NAMALWA (cell line): Measurements from ENCODE around the gene RAPGEF4.

Experiments used
- DNase-seq: peaks from one replicate; pipeline ENCODE4 v3.0.0-alpha.2; 2015; ENCODE audit warnings: low spot score

RAPGEF4 gene

DNA sequence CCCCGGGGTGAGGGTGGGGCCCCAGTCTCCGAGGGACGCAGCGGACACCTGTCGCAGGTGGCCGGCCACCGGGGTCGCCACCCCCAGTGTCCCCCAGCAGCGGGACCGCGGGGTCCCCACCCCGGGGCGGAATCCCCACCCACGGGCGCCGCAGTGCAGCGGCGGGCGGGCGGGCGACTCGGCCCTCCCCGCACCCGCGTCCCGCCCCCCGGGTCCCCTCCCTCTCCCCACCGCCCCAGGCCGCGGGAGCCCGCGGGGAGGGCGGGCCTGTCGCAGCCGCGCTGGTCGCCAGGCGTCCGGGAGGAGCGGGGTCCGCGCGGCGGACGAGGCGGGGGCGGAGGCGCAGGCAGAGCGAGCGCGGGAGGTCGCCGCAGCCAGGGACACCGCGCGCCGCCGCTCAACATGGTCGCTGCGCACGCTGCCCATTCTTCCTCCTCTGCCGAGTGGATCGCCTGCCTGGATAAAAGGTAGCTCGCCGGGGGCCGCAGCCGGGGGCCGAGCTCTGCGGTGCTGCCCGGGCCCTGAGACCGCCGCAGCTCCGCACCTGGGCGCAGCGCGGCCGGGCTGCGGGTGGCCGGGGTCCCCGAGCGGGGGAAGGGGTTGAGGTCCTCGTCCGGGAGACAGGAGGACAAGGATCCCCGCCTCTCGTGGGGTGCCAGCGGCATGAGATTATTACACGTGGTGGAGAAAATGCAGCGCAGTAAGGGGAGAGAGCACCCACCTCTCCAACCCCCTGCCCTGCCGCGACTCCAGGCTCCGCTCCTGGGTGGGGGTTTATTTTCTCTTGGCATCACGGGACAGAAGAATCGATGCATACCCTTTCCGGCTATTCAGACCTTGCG, at the start of gene RAPGEF4:
Gene RAPGEF4 (plus strand): TSS at position 264 of the 842 bp plus-strand sequence. CDS start 139 bp downstream, at position 403.
- DNase-seq, result no peak

DNA sequence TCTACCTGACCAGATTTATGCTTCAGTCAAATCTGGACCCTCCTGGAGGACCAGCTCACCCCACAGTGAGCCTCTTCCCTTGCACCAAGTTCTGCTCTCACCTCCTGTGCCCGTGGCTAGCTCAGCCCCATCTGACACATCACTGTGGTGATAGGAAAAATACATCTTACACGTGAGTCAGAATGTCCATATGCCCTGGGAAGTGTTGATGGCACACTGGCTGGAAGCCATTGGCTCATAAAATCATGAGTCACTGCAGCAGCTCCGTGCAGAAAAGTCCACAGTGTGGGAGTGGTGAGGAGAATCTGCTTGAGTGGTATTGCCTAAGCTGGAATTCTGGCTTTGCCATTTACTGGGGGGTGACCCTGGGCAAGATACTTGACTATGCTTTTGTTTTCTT, 42.6 kb upstream of the RAPGEF4 start:
- DNase-seq, result no peak

DNA sequence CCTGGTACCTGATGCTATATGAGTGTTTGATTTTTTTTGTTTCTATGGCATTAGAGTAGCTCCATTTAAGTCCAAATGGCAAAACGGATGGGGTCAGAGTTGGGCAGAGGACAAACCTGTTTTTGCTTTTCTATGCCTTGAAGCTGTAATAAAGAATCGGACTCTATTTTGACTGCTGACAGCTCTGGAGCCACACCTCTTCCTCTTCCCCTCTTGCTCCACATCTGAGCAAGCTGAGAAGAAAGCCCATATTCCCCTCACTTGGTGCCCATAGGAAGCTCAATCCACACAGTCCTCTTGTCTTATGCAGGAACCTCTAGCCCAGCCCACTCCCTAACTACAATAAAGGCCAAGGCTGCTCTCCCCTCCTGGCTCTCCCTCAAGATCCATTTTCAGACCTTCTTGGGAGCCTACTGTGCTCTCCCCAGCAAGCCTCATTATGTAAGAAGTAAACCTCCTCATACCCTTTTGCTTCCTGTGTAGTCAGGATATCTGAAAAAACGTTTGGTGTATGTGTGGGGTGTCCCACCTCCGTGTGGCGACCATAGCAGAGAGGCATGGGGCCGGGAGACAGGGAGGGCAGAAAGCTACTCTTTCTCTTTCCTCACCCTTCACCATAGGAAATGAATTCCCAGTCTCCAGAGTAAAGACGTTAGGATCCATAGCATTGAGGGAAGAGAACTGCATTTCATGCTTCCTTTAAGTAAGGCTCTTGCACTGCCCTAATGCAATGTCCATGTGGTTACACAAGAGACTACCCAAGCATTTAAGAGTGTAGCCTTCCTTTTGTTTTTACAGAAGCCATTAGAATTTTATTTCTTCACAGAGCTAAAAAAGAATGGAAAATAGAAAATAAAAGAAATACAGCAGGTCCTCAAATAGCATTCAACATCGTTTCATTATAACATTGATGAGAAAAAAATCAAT, 41.9 kb upstream of the RAPGEF4 start:
- DNase-seq, result no peak

DNA sequence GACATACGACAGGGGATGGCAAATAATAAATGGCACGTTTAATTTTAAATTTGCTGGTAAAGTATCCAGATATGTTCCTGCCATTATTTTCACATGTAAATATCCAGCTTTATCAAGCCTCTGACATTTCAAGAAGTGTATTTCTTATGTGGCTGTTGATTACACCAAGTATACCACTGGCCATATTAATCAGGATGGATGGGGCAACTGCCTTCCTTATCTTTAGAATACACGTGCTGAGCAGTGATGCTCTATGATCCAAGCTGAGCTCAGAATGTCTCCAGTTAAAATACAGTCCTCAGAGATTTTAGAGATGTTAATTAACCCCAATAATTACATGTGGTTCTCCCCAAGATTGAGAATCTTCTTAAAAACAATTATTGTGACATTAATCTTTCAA, 38.3 kb upstream of the RAPGEF4 start:
- DNase-seq, result no peak

DNA sequence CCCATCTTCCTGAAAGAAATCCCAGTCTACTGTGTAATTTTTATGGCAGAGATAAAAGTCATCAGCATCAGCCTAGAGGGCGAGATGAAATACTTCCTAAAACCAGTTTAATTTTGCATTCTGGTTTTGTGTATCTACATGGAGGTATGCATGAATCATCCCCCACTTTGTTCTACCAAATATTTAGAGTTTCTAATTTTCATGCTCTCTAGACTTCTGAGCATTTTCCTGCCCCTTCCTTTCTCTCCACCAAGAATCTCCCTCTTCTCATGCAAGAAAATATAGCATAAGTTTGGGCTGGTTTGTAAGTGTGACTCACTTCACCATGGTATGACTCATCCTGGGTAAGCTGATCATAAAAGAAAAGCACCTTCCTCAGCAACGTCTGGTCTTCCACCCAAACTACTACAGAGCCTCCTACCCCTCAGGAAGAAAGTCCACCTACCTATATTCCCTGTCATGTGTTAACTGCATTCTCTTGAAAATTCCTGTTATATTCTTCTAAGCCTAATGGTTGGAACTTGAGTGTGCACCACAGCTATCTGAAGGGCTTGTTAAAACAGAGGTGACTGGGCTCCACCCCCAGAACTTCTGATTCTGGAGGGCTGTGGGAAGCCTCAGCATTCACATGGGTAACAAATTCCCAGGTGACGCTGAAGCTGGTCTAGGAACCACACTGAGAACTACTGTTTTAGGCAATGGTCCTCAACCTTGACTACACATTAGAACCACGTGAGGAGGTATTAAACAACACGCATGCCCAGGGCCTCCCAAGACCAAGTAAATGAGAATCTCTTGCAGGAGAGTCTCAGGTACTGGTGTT, 37.4 kb upstream of the RAPGEF4 start:
- DNase-seq, result no peak

DNA sequence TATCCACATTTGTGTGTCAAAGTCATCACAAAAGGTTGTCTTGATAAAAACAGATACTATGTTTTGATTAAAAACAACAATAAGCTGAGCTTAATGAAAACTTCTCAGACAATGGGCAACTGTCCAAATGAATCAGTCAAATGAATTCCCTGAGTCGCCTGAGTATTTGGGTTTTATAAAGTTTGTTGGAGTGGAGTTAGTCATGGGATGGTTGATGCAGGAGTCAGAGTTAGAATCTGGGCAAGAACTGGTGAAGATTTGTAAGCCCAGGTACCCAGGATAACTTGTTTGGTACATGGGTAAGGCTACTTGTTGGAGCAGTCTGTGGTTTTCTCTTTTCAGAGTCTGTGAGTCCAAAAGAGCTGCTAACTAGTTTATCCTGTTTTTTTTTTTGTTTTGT, 34.4 kb upstream of the RAPGEF4 start:
- no peak for DNase-seq

DNA sequence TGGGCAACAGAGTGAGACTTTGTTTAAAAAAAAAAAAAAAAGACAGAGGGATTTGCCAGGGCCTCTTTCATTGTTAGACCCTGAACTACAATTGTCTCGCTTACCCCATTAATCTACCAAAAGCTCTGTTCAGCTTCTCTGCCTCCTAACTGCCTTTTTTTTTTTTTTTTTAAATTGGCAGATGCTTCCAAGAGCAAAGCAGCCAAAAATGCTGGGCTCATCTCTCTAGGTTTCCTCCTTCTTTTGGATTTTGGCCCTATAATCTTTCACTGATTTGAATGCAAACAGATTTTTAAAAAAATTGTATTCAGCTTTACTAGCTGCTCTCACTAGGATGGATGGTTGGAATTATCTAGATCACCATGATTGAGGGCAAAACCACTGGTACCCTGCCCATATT, 33.2 kb upstream of the RAPGEF4 start:
- no peak for DNase-seq

DNA sequence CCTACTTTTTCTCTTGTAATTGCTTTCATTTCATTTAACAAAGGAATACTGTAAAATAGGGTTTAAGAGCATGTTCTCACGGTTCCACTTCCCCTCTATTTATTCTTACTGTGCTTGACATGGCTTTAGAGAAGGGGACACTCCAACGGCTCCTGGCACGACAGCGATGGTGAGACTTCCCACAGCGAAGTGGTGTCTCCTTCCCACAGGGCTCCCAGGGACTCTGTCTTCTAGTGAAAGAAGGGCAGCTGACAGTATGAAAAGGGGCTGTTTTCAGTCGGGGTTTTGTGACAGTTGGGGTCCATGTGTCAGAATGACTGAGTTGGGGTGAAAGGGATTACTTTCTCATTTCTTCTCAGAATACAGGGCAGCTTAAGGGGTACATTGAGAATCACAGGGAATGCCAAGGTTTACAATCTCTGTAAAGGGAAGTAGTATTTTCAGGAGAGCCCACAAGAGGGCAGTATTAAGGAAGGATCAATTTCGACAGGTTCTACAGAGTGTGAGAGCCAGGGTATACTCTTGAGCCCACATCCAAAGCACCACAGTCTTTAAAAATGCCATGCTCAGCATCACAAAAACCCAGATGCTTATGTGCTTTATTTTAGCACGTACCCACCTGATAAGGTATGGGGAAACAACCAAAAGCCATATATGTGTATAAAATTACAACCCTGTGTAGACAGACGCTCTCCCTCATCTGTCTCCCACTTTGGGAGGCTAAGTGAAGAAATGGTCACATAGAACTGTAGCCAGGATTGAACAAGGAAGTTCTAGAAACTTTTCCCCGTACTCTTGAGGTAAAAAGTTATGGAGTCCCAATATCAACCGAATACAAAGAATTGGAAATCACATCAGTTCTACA, 31.3 kb upstream of the RAPGEF4 start:
- DNase-seq, result peak; percentile 49

DNA sequence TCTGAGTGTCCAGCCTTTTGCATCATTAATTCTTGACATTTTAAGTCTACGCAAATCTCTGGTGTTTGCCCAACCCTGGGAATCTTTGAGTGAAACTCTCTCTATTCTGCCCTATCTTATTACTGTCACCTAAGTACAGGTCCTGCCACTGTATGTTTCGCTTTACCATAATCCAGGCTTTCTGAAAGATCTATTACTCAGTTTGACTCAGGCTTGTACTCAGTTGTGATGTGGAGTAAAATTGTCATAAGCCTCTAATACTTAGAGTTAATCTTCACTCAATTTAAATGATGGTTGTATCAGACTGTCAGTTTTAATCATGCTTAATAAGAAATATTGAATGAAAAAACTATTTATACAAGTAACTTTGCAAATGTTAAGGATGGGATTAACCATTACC, 30.3 kb upstream of the RAPGEF4 start:
- DNase-seq, result no peak

DNA sequence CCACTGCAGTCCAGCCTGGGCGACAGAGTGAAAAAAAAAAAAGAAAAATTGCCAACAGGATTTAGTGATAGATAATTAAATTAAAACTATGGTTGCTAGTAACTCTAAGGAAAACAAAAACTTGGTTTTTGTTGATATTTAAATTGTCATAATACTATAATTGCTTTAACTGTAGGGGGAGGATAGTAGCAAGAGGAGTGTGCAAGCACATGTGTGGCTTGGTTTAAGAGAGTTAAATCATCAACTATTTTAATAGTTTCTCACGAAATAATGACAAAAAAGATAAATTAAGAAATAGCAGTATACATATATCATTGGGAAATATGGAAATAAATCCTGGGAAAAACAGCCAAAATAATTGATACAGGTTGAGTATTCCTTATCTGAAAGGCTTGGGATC, 27.4 kb upstream of the RAPGEF4 start:
- DNase-seq, result no peak

DNA sequence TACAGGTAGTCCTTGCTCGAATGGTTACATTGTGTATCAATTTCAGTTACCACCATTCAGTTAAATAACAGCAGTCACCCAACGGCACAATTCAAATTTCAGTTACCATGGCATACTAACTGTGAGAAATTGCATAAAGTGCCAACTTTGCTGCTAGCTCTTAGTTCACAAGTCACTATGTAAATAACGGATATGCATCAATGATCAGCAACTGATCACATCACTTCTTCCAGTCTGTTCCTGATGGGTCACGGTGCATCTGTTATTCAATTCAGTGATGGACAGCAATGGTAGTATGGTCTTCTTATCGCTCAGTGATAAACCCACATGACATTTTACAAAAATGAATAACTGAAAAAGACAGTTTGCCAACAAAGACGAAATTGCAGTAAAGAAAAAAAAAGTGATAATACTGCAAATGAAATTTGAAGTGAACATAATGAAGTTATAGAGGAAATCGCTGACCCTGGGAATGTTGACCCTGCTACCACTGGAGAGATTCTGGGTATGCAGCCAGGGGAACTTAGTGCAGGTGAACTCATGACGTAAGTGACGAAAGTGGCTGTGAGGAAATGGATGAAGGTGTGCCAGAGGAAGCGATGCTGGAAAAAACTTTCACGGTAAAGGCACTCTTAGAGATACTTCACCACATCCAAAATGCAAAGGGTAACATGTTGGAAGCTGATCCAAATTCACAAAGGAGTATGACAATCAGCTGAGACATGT, 25.9 kb upstream of the RAPGEF4 start:
- DNase-seq, result peak; percentile 22

DNA sequence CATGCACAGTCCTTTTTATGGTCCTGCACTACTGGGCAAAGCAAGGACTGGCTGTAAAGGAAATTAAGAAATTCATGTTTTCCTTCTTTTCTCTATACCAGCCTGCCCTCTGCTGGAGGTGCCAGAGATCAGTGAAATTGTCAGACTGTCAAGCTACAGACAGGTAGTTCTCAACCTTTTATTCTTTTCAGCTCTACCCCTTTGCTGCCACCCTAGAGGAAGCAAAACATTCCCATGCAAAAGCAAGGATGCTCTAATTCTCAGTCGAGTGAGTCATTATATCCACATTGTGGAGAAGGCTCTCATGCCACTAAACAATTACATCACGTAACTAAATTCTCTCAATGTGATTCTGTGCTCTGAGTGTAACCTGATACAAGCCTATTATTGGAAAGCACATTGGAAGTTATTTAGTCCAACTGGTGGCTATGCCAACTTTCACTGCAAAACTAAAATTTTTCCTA, 25.0 kb upstream of the RAPGEF4 start:
- DNase-seq, result peak; percentile 55

DNA sequence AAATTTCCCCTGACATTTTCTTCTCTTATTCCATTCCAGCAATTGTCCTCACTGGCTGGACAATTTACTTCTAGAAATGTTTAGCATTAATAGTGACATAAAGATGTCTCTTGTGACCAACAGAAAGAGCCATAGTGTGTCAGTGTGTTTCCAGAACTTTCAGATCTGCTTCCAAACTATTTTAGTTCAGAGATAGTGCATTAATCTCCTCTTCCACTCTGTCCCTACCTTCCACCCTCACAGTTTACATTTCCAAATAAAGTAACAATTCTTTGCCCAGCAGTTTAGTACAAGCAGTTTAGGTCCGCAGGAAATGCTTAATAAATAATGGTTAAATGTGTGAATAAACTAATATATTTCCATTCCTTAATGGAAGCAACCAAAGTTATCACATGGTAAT, 24.5 kb upstream of the RAPGEF4 start:
- DNase-seq, result no peak

DNA sequence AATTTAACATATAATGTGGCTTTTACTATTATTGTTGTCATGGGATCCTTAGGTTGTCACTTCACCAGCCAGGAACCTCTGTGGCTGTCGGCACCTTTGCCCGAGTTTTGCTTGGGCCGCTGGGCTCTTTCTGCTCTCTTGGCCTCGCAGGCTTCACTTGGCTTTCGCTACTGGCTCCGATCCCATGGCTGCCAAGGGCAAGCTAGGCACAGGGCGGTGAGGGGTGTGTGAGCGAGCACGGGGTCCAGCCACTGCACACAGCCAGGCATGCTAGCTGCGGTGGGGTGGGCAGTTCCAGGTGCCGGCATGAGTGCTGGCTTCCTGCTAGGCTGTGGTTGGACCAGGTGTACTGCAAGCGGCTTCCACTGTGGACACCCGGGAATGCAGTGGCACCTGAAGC, 23.4 kb upstream of the RAPGEF4 start:
- no peak for DNase-seq

DNA sequence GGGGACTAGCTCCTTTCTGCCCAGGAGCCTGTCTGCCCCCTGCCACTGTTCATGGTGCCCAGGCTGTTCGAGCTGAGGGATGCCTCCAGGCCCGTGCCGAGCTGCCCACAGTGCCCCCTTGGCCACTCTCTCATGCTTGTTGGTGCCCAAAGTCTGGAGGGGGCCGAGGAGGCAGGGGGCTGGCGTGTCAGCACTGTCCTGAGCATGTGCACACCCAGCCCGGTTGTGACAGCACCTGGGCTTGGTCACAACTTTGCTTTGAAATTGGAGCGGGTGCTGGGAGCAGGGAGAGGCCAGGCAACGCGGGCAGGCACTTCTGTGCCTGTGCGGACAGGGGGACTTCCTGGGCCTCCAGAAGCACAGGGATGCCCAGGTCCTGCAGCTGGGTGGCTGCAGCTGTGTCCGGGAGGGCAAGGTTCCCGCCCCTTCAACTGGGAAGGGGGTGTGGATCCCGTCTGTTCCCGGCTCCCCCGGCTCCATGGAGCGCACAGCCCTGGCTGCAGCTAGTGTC, 22.2 kb upstream of the RAPGEF4 start:
- DNase-seq, result no peak

DNA sequence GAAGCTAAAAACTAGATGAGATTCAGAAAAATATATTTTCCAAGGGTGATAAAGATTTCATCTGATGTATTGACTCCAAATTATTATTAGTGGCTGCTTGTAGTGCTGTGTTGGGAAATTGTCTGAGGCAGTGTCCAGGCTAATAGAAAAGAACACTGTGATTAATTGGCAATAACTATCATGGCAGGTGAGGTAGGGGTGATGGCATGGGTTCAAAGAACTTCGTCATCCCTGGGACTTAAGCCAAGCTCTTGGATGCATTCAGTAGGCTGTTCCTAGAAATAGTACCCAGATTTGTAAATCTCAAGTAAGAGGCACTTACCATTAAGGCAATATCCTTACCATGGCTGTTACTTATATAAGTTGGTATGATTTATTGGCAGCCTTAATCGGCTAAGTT, 13.2 kb upstream of the RAPGEF4 start:
- no peak for DNase-seq

DNA sequence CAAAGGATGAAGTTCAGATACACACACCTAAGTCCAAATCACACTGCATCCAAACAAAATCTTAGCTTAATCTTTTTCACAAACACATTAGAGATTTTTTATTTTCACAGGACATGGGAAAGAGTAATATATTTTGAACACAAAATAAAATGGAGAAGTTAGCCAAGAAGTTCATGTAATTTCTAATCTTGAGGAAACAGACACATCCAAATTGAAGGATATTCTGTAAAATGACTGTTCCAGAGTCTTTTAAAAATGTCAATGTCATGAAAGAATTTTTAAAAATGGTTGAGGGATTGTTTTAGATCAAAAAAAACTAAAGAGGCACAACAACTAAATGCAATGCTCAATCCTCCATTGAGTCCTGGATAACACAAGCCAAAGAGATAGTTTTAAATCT, 12.4 kb upstream of the RAPGEF4 start:
- no peak for DNase-seq

DNA sequence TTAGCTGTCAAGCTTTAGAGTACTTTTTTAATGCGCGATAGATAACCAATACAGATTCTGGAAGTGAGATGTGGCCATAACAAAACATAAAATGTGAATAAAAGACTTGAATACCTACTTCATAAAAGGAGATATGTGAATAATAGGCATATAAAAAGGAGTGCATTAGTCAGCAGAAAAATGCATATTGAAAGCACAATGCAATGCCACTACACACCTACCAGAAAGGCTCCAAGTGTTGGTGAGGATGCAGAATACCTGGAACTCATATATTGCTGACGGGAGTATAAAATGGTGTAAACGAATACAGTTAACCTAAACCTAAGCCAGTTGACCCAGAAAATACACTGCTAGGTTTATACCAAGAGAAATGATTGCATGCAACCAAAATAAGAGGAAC, 10.9 kb upstream of the RAPGEF4 start:
- DNase-seq, result no peak

DNA sequence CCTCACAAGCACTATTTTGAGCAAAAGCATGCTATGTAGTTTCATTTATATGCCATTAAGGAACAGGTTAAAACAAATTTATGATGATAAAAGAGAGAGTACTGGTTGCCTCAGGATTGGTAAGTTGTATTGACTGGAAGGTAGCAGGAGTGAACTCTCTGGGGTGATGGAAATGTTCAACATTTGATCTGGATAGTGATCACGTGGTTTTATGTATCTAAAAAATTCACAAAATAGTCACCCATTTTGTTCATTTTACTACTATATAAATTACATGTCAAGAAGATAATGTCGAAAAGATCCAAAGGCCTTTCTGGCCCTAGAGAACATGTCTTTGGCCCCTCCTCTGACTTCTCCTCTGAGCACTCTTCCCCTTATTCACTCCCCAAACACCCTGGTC, 10.4 kb upstream of the RAPGEF4 start:
- no peak for DNase-seq

DNA sequence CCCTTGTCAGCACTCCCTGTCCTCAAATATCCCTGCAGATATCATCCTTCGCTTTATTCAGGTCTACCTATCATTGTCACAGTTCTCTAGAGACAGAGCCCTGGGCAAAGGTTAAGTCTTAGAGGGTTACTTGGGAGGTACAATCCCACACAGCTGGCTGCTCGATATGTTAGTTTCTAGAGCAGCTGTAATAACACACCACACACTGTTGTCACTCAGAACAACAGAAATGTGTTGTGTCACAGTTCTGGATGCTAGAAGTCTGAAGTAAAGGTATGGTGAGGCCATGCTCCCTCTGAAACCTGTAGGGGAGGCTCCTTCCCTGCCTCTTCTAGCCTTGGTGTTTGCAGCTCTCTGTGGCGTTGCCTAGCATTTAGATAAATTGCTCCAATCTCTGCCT, 9.9 kb upstream of the RAPGEF4 start:
- no peak for DNase-seq
